Activated CD8-positive, alpha-beta memory T cell treated with anti-CD3 and anti-CD28 coated beads, Interleukin-2, amount 50 U/mL, for 4 hours (primary cell): ENCODE results near the gene SERPINA9.
"Not testable (repeated sequence)": the region's sequence is repeated elsewhere in the genome, so short reads cannot be mapped to it uniquely, and the experiment has no call there.

Source experiments
- DNase-seq: peaks from one replicate; pipeline ENCODE4 v3.0.0-alpha.2; 2020

SERPINA9 gene

GRCh38 chr14:94485944-94486841 is 10.2 kb upstream of the SERPINA9 start:
- peak; percentile 32 for DNase-seq

- DNase-seq, result no peak
Measured at GRCh38 chr14:94484481-94484880, 8.5 kb upstream of the SERPINA9 start.

- DNase-seq, result no peak
Measured at GRCh38 chr14:94483729-94484275, 7.8 kb upstream of the SERPINA9 start.

- DNase-seq, result no peak
Measured at GRCh38 chr14:94483071-94483451, 7.1 kb upstream of the SERPINA9 start.

- not testable (repeated sequence) for DNase-seq
Measured at GRCh38 chr14:94482132-94483070, 6.4 kb upstream of the SERPINA9 start.

- DNase-seq, result no peak
Measured at GRCh38 chr14:94481468-94482131, 5.6 kb upstream of the SERPINA9 start.

GRCh38 chr14:94480809-94481208 is 4.8 kb upstream of the SERPINA9 start:
- no peak for DNase-seq

GRCh38 chr14:94478420-94478819 is 2.4 kb upstream of the SERPINA9 start:
- no peak for DNase-seq

GRCh38 chr14:94474581-94475031 is 1.4 kb downstream of the SERPINA9 start:
- DNase-seq, result no peak

GRCh38 chr14:94473666-94474410 is 2.2 kb downstream of the SERPINA9 start:
- DNase-seq, result no peak

- no peak for DNase-seq
Measured at GRCh38 chr14:94472842-94473241, 3.2 kb downstream of the SERPINA9 start.

- DNase-seq, result no peak
Measured at GRCh38 chr14:94471045-94471444, 5.0 kb downstream of the SERPINA9 start.

- DNase-seq, result no peak
Measured at GRCh38 chr14:94470311-94470710, 5.7 kb downstream of the SERPINA9 start.

GRCh38 chr14:94469261-94469660 is 6.7 kb downstream of the SERPINA9 start:
- DNase-seq, result no peak

GRCh38 chr14:94467728-94468520 is 8.1 kb downstream of the SERPINA9 start:
- no peak for DNase-seq

GRCh38 chr14:94466706-94467370 is 9.2 kb downstream of the SERPINA9 start:
- DNase-seq, result no peak

- DNase-seq, result no peak
Measured at GRCh38 chr14:94465042-94465441, 11.0 kb downstream of the SERPINA9 start.

- DNase-seq, result no peak
Measured at GRCh38 chr14:94464290-94464689, 11.7 kb downstream of the SERPINA9 start.

GRCh38 chr14:94462763-94463572 is 13.0 kb downstream of the SERPINA9 start:
- no peak for DNase-seq

GRCh38 chr14:94462219-94462551 is 13.8 kb downstream of the SERPINA9 start:
- no peak for DNase-seq
